Forelimb muscle (tissue), 1 donor: ENCODE measurements around the gene RDH14. TPM values are rescaled to one million over a fixed set of nuclear protein-coding genes. Genes with fewer than 3 reads are reported as not detected.

Source experiments
- DNase-seq: peaks from one replicate; pipeline ENCODE4 v3.0.0-alpha.2; 2013; ENCODE audit warnings: low read depth
- polyA plus RNA-seq: library from polyadenylated mRNA; unstranded; fragments of 120-200 nt; gene quantifications from one replicate; pipeline ENCODE4 v1.2.1, GENCODE V29; 2013; ENCODE audit not compliant: insufficient read length

Gene RDH14
- polyA plus RNA-seq, 1 donor = 25.2 TPM

GRCh38 chr2:18522484-18523146 lies 37.8 kb downstream of the RDH14 start:
- DNase-seq = no peak

DNA sequence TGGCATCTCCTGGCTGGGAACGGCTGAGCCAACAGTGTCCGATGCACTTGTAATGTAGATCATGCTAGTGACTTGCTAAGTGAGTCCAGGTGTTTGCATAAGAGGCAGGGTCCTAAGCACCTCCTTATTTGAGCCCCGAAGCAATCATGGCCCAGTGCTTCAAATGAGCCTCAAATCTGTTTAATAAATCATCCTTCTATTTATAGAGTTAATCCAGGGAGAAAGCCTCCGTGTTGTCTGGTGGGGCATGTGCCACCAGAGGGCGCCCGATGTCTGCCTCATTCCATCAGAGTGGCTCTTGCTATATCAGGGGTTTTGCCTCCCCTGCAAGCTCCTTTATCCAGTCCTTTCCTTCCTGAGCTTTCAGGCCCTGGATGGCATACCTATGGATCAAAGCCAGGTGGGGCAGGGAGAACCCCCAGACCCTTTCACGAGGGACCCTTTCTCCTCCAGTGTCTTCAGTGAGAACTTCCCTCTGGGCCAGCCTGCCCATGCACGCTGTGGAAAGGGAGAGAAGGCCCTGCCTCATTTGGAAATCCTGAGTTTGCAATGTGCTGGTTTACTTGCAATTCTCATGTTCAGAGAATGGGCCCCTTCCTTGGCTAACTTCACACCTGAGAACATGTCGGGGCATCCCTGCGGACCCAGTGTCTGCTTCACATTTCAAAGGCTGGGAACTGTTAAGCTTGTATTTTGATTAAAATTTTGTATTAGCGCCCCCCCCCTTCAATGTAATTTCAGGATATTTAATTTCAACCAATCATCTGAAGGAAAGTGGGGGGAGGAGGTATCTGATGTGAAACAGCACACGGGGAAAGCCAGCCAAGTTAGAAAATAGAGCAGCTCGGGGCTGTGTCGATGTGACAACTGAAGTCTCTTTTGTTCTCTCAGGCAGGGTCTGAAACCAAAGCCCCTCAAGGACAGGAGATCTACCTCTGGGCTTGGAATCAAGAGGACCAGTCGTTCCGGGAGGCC lies 39.7 kb downstream of the RDH14 start:
- DNase-seq = peak; percentile 91

DNA sequence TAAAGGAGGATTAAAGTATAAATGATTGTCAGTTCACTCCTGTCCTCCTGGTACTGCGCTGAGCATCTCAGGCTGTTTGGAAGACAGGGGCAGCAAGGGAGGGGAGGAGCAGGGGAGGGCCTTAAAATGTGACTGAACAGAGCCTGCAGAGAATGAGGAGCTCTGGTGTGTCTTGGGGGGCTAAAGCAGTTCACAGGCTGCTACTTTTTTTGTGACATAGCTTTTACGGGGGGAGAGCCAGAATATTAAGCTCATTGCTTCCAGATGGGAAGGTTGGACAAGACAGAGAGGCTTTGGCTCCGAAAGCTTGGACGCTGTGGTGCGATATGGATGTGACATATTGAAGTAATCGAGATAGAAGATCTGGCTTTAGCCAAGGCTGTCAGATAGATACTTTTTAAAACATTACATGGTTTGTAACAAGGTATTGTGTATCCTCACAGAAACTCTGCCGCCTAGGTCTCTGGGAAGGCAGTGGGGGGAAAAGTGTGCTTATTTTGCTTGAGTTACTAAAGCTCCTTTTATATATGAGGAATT lies 40.5 kb downstream of the RDH14 start:
- peak; percentile 87 for DNase-seq

GRCh38 chr2:18518116-18519111 lies 42.0 kb downstream of the RDH14 start:
- no peak for DNase-seq

DNA sequence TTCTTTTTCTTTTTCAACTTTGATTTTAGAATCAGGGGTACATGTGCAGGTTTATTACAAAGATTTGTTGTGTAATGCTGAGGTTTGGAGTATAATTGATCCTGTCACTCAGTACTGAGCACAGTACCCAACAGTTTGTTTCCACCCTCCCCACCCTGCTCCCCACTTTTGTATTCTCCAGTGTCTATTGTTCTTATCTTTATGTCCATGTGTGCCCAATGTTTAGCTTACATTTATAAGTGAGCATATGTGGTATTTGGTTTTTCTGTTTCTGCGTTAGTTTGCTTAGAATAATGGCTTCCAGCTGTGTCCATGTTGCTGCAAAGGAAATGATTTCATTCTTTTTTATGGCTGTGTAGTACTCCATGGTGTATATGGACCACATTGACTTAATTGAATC lies 43.1 kb downstream of the RDH14 start:
- DNase-seq = no peak

DNA sequence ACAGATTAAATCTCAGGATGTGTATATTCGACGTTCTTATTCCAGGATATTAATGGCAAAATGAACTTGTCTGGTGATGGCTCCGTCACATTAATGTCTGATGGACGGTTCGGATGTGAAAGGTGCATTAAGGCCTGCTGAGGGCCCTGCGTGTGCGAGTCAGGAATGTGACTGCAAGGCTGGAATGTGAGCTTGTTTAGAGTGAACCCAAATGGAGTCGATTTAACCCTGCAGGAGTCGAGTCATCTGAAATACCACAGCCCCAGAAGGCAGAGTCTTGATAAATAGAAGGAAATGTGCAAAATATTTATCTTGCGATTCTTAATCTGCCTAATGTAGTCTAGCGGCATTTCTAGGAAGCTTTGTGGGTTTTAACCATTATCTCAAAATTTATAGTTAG lies 44.3 kb downstream of the RDH14 start:
- no peak for DNase-seq

- no peak for DNase-seq
Observed at GRCh38 chr2:18514526-18515461, 45.7 kb downstream of the RDH14 start.

DNA sequence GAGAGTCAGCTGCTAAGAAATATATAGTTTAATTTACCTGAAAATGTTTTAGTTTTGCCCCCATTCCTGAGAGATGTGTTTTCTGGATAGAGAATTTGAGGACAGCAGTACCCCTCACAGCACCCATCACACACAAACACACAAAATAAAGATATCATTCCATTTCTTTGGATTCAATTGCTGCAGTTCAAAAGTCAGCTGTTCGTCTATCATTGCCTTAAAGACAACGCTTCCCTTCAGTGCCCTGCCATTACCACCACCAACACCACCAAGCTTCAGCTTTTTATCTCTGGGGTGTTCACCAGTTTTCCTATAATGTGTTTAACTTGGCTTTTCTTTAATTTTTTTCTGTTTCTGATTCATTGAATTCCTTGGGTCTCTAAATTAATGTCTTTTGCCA lies 49.7 kb downstream of the RDH14 start:
- DNase-seq = no peak

DNA sequence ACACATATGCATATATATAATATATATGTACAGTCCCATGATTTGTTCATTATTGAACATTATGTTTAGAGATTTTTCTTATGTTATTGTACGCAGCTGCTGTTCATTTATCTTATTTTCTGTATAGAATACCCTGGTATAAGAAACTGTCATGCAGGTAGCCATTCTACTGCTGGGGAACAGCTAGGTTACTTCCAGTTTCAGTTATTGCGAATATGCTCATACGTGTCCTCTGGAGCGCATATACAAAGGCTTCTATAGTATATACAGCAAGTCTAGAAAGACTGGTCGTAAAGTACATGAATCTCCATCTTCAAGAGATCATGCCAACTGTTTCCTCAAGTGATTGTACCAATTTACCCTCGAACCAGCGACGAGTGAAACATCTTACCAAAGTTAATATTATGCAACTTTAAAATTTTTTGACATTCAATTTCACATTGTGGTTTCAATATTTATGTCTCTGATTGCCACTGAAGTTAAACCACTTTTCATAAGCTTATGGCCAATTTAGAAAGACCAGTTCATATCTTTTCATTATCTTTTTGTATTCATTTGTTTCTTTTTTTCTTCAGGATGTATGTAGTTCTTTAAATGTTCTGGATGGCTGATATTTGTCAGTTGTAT lies 53.5 kb downstream of the RDH14 start:
- DNase-seq = no peak

GRCh38 chr2:18505703-18506341 lies 54.6 kb downstream of the RDH14 start:
- no peak for DNase-seq

Other genes starting within 250 kb of the RDH14 start
- 0.25 TPM for gene NT5C1B, start 28.9 kb upstream of the RDH14 start, polyA plus RNA-seq